GM21447 (cell line): ENCODE results near the gene STEAP2.
A peak's percentile ranks its signal among the peaks of the same experiment; 100 is the strongest.
"Not testable (repeated sequence)": the region's sequence is repeated elsewhere in the genome, so short reads cannot be mapped to it uniquely, and the experiment has no call there.

ENCODE experiments used
- ATAC-seq: cut with Tn5 transposase; IDR thresholded peaks from one replicate; pipeline ENCODE4 v1.9.1; 2021; ENCODE audit not compliant: unreplicated experiment

The STEAP2 gene

GRCh38 chr7:90232430-90232829, 20.9 kb downstream of the STEAP2 start:
- no peak for ATAC-seq

GRCh38 chr7:90233569-90233968, 22.0 kb downstream of the STEAP2 start:
- ATAC-seq, result no peak

- no peak for ATAC-seq
These were observed 25.3 kb downstream of the STEAP2 start for GRCh38 chr7:90236721-90237289.

DNA sequence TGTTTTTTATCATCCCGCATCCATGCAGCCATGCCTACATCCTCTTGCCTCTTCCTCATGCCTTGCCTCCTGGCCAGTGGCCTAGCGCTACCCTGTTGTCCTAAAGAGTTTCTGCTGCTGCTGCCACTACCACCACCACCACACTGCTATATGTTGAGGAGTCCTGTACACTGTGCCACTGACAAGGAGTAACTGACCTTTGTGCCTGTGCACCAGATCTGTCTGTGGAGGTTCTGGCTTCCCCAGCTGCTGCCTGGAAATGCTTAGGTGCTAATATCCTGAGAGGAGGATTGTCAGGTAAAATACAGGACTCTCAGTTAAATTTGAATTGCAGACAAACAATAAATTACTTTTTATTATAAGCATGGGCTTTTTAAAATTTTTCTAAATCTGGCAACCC, 26.5 kb downstream of the STEAP2 start:
- ATAC-seq, result no peak

DNA sequence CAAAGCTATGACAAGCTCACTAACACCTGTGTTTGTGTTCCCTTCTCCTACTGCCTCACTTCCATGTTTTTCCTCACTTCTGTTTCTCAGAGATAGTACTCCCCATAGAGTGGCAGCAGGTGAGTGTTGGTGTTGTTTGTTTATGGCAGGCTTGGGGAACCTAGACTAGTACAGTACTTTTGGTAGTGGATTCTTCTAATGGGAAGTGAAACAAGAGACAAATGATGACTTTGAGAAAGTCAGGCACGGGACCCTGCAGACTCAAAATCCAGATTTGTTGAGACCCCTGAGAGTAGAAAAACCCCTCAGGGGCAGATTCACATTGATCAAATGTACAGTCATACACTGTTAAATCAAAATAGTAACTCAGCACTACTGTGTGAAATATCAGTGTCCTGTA, 27.0 kb downstream of the STEAP2 start:
- no peak for ATAC-seq

DNA sequence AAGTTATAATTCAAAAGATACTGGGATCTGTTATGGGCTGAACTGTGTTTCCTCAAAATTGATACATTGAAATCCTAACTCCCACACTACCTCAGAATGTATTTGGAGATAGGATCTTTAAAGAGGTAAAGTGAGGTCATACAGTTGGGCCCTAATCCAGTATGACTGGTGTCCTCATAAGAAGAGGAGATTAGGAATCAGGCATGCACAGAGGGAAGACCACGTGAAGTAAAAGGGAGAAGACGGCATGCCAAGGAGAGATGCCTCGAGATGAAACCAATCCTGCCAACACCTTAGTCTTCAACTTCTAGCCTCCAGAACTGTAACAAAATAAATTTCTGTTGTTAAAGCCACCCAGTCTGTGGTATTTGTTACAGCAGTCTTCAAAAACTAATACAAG, 27.5 kb downstream of the STEAP2 start:
- no peak for ATAC-seq

GRCh38 chr7:90239625-90240228, 28.2 kb downstream of the STEAP2 start:
- ATAC-seq, result no peak

- ATAC-seq, result no peak
These were observed 31.0 kb downstream of the STEAP2 start for GRCh38 chr7:90242369-90243168.

DNA sequence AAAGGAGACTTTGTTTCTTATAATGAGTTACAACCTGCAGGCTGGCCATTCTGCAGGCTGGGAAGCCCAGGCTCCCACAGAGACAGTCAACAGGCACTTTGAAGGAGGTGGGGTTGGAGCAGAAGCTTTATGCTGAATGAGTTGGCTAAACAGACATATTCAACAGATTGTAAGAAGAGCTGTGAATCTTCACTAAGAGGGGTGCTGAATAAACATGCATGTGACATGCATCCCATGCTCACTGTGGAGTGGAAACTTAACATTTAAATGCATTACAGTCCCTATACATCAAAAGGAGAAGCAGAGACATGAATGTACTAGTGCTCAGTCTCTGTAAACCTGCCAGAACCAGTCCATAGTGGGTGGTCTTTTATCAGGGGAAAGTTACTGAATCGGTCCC, 32.0 kb downstream of the STEAP2 start:
- ATAC-seq, result no peak

DNA sequence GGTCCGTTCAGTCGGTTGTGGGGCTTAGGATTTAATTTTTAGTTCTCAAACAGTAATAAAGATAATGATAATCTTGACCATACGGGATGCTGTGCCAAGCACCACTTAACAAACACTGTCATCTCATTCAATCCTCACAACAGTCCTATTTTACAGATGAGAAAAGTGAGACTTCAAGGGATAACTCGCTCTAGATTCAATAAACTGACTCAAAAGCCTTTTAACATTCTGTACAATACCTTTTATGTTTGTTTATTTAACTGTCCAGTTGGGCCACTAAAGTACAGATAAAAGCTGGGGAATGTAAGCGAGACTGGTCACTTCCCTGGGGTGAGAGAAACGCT, 33.0 kb downstream of the STEAP2 start:
- ATAC-seq, result peak; percentile 12

DNA sequence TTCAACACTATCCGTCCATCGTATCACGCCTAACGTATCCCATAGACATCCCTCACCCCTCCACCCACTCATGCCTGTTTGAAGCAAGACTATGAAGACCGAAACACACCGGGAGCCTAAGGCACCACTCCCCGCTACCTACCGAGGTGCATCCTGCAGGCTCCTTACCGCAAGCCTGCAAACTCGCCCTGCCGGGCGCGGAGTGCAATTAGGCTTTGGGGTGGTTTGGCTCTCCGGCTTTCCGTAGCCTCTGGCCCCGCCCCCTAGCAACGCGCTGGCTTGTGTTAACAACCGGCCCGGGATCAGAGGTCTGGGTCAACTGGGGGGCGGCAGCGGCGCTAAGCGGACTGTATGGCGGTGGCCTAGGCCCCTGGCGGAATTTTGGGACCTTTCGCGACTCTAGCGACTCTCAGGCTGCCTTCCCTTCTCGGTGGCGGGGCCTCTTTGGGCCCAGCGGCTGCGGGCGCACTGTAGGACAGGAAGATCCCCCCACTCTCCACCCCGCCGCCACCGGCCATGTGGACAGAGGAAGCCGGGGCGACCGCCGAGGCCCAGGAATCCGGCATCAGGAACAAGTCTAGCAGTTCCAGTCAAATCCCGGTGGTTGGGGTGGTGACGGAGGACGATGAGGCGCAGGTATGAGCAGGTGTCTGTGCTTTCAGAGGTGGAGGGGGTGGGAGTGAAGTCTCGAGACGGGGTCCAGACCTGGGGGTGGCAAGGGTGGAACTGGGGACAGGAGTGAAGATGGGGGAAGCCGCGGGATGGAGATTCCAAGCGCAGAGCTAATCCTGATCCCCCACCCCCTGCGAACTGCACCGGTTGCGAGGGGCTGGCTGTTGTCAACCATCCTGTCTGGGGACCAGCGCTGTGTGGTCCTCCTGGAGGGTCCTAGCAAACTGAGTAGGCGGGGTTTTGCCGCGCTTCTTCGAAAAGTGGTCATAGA, 33.6 kb downstream of the STEAP2 start, which contains the start of gene CFAP69:
Gene CFAP69, plus strand, starts transcription at position 266 of the 943 bp plus-strand sequence. Its CDS starts 251 bp downstream, at position 517.
- ATAC-seq, result peak; percentile 91

GRCh38 chr7:90246171-90246570, 34.6 kb downstream of the STEAP2 start:
- no peak for ATAC-seq

DNA sequence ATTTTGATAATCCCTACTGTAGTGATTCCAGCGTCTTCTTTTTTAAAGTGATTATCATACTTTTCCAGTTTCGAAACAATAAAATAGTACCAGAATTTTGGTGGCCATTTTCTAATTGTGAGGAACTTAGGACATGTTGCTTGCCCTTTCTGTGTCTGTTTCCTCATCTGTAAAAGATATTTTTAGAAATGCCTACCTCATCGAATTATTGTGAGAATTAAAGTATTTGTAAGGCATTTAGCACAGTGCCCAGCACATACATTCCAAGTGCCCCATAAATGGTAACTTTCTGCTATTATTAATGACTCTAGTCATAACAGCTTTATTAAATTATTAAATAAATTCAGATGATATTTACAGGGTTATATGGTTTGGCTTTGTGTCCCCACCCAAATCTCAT, 37.2 kb downstream of the STEAP2 start:
- no peak for ATAC-seq

DNA sequence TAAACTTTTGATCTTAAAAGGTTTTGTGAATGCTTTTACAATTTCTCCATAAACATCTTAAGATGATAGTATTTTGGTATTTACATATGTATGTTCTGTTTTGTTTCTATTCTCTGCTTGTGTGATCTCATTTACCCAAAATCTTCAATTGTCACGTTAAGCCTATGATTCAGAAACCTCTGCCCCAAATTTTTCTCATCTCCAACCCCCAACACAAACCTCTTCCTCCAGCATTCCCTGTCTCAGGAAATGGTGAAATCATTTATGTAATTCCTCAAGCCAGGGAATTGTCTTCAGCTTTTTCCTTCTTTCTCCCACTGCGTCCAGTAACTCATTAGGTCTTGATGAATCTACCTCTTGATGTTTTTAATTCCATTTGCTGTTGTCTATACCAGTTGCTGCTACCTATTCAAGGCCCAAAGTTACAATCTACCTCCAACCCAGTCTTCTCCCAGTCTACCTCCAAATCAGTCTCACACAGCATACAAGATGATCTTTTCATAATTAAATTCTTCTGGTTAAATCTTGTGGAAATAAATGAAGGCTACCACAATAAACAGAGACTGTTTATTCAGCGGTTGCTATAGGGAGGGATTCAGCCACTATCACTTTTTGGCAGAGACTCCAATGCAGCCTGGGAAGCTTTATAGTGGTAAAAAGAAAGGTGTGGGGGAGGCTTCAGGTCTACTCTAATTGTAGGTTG, 39.2 kb downstream of the STEAP2 start:
- no peak for ATAC-seq

DNA sequence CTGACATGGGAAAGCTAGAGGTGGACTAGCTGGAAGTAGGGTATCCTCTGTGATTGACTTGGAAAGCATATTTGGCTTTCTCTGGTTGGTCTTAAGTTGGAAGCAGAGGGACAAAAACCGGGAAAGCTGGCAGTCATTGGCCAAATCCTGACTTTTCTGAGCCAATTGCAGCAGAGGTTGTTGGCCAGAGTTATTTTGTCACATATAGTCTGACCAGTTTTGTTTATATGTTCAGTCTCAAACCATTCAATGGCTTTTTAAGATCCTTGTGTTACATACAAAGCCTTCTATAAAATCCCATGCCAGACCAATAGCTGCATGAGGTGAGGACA, 39.7 kb downstream of the STEAP2 start:
- ATAC-seq, result no peak

DNA sequence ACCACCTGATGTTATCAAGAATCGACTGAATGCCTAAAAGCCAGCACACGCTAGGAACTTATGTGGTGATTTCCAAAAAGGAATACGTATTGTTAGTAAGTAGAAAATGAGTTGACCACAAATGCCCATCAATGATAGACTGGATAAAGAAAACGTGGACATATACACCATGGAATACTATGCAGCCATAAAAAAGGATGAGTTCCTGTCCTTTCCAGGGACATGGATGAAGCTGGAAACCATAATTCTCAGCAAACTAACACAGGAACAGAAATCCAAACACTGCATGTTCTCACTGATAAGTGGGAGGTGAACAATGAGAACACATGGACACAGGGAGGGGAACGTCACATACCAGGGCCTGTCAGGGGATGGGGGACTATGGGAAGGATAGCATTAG, 44.5 kb downstream of the STEAP2 start:
- not testable (repeated sequence) for ATAC-seq

DNA sequence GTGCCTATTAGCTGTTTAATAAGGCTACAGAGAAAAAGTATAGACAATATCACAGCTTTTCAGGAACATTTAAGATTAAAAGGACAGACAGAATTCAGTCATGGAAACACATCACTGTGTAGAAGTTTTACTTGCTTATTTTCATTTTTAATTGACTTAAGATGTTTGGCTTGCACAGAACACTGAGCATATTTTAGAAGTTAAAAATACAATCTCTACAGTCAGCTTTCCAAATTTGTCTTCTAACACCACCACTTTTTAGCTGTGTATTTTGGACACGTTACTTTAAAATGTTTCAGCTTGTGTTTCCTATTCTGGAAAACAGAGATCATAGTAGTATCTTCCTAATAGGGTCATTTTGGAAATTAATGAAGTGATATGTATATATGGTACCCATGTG, 45.2 kb downstream of the STEAP2 start:
- ATAC-seq, result no peak

GRCh38 chr7:90261441-90261840, 49.9 kb downstream of the STEAP2 start:
- ATAC-seq, result no peak

GRCh38 chr7:90262438-90262837, 50.9 kb downstream of the STEAP2 start:
- peak; percentile 67 for ATAC-seq

- no peak for ATAC-seq
These were observed 55.3 kb downstream of the STEAP2 start for GRCh38 chr7:90266808-90267207.
